ENCODE results near the gene PCDHGA5.
A peak's percentile ranks its signal among the peaks of the same experiment; 100 is the strongest.
"Not testable (repeated sequence)": the region's sequence is repeated elsewhere in the genome, so short reads cannot be mapped to it uniquely, and the experiment has no call there.

PCDHGA5 gene

DNA sequence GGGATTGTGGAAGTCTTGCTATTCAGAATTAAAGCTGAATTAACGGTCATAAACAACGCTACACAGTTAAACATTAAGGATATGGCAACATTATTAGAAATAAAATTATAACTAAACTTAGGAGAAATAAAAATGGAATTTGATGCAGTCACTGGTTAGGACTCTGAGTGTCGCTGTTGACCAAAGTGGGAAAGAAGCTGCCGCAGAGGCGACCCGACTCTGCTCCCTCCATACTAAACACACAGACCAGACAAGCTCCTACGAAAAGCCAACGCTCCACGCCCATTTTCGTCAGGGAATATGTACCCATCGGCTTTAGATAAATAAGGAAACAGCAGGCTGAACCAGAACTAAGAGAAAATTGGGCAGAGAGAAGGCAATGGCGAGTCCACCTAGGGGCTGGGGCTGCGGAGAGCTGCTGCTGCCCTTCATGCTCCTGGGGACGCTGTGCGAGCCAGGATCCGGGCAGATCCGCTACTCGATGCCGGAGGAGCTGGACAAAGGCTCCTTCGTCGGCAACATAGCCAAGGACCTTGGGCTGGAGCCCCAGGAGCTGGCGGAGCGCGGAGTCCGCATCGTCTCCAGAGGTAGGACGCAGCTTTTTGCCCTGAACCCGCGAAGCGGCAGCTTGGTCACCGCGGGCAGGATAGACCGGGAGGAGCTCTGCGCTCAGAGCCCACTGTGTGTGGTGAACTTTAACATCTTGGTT, at the start of gene PCDHGA5:
PCDHGA5 (plus strand) TSS at position 211 of the 709 bp plus-strand sequence; CDS start at position 380, 169 bp downstream.
- DNase-seq: no peak

DNA sequence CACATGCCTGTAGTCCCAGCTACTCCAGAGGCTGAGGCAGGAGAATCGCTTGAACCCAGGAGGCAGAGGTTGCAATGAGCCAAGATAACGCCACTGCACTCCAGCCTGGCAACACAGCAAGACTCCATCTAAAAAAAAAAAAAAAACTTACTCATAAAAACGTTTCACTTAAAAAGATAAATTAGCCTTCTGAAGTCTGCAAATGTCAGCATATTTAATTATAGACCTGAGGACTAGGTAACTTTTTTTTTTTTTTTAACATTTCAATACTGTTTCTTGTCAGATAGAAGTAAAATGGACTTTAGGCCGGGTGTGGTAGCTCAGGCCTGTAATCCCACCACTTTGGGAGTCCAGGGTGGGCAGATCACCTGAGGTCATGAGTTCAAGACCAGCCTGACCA, 47.0 kb upstream of the PCDHGA5 start:
- not testable (repeated sequence) for DNase-seq

DNA sequence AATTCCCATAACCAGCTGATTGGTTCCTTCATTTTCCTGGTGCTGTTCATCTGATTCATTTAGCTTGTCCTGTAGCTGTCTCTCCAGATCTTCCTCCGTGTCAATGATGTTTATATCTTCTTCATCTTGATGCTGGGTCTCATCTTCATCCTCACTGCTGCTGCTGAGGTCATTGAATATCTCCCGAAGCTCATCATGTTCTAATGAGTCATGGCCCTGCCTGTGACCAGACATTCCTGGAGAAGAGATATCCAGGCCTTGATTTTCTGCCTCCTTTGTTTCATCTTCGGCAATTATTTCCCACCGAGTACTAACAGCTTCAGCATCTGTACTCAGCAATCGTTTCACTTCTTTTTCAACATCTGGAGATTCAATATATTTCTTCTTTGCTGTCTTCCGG, 44.8 kb upstream of the PCDHGA5 start:
- DNase-seq: no peak

DNA sequence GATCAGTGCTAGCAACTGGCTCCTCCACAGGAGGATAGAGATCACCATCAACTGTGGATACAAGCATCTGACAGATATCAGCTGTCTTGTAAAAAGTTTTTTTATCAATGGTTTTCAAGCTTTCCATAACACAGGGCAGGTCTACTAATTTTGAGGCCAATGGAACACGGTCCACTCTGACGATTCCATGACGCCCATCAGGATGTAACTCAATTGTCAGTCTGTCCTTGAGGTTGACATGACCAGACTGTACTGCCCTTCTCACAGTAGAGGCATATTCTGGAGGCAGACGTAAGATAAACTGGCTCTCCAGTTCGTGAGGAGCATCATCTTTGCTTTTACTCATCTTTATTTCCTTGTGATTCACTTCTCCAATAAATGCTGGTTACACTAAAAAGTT, 44.3 kb upstream of the PCDHGA5 start:
- no peak for DNase-seq

DNA sequence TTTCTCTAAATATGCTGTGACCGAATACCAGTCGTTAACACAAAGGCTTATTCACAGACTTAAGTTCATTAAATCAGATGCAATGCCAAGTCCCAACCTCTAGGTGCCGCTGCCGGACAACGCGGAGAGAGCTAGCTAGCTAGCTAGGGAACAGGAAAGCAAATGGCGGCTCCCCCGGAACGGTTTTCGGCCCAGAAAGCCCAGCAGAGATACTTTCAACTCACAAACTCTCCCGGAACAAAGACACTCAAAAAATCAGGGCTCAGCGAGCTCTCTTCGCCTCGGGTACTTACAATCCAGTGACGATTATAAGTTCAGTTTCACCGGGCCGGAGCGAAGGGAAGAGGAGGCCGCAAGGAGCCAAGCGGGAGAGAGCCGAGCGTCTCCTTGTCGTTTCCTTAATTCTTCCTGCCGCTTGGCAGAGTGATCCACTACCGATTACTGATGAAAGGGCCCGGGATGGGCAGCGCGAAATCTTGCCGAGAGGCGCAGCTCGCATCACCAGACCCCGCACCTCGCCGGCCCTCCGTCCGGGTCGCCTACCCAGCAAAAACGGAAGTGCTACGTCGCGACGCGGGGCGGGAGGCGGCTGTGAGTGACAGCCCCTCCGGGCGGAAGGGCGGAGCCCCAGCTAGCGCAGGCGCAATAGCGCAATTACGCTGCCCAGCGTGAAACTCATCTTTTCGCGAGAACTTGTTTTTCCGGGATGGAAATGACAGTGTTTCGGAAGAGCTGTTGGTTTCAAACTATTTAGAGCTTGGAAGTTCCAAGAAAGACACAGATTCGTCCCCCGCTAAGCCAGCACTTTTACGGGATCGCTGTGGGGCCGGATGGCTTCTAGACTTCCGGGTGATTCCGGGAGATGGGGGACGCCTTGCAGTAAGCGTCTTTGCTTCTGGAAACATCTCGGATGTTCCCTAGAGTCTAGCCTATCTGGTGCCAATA, 43.5 kb upstream of the PCDHGA5 start, which contains the start of gene TAF7:
TAF7 (minus strand) TSS at position 560 of the 945 bp plus-strand sequence. CDS start 740 bp downstream, outside the sequence.
- DNase-seq: peak; percentile 95

DNA sequence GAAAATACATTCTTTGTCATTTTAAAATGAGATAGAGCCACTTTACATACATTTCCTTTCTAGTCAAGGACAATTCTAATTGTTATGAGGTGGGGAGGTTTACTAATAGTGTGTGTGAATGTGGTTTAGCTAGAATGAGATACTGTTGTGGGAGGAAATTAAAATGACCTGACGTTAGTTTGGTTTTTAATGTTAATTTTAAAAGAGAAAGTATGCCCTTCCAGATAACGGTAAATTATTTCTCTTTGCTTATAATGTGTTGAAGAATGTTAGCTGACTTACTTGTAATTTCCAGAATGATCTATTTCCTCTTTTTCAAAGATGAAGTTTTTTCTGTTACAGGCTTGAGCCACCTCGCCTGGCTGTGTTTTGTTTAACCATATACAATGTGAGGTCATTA, 41.7 kb upstream of the PCDHGA5 start:
- DNase-seq: no peak

DNA sequence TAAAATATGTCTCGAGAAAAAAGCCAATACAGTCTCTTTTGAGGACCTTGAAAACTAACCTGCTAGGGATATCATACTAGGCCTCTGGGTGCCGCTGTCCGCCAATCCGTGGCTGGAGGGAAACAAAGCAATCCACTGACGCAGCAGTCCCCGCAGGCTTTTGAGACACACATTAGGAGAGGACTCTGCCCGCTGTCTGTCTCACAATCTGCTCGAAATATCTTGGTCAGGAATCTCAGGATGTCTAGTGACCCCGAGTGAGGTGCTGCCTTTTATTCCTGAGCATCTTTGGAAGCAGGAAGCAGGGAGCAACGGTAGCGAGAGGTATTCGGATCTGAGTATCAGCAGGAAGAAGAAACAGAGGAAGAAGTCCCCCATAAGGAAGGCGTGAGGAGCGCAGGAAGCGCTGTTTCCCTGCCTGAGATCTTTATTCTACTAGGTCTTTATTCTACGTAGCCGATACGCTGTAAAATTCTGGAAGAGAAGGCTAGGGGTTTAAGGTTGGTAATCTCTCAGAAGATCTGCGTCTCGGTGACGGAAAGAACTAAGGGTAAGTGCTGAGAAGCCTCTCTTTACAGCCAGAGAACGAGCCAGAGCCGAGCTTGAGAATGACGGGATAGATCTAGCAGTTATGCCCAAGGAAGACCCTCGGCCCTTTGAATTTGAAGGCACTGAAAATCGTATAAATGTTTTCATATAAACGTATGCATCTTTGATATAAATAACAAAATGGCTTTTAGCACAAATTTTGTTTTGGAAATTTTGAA, 37.7 kb upstream of the PCDHGA5 start:
- peak; percentile 87 for DNase-seq

DNA sequence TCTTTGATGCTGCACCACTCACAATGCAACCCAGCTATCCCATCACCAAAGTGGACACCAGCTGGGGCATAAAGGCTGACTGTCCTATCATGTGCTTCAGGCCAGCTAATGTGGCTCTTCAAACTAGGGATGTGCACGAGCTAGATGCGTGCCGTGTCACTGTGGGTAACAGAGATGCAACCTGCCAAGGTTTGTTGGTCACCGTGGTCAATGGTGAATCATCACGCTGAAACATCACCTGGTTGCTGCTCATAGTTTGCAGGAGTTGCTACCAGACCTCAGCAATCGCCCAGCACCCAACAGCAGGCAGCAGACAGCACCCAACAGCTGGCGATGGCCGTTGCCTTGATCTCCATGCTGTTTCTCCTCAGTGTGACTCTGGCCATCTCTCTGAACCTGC, 35.7 kb upstream of the PCDHGA5 start:
- DNase-seq: no peak

DNA sequence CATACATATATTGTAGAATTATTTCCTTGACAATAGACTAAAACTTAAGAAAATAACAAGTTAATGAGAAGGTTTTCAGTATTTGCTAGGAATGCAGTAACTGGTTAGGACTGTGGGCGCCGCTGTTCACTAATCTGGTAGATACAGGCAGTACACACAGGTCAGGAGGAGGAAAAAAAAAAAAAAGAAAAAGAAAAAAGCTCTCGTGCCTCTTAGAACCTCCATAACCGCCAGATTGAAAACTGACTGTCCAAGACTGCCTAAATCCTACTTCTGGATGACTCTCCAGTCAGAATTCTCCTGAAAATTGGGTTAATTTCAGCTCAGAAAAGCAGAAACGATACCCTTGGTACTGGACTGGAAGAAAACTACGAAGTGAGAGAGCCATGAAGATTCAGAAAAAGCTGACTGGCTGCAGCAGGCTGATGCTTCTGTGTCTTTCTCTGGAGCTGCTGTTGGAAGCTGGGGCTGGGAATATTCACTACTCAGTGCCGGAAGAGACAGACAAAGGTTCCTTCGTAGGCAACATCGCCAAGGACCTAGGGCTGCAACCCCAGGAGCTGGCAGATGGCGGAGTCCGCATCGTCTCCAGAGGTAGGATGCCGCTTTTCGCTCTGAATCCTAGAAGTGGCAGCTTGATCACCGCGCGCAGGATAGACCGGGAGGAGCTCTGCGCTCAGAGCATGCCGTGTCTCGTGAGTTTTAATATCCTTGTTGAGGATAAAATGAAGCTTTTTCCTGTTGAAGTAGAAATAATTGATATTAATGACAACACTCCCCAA, 33.5 kb upstream of the PCDHGA5 start, which contains the start of gene PCDHGA1:
PCDHGA1 (plus strand) TSS at position 216 of the 782 bp plus-strand sequence.
- DNase-seq: peak; percentile 63

DNA sequence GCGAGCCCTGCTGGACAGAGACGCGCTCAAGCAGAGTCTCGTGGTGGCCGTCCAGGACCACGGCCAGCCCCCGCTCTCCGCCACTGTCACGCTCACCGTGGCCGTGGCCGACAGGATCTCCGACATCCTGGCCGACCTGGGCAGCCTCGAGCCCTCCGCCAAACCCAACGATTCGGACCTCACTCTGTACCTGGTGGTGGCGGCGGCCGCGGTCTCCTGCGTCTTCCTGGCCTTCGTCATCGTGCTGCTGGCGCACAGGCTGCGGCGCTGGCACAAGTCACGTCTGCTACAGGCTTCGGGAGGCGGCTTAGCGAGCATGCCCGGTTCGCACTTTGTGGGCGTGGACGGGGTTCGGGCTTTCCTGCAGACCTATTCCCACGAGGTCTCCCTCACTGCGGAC, 31.4 kb upstream of the PCDHGA5 start:
- DNase-seq: not testable (repeated sequence)

DNA sequence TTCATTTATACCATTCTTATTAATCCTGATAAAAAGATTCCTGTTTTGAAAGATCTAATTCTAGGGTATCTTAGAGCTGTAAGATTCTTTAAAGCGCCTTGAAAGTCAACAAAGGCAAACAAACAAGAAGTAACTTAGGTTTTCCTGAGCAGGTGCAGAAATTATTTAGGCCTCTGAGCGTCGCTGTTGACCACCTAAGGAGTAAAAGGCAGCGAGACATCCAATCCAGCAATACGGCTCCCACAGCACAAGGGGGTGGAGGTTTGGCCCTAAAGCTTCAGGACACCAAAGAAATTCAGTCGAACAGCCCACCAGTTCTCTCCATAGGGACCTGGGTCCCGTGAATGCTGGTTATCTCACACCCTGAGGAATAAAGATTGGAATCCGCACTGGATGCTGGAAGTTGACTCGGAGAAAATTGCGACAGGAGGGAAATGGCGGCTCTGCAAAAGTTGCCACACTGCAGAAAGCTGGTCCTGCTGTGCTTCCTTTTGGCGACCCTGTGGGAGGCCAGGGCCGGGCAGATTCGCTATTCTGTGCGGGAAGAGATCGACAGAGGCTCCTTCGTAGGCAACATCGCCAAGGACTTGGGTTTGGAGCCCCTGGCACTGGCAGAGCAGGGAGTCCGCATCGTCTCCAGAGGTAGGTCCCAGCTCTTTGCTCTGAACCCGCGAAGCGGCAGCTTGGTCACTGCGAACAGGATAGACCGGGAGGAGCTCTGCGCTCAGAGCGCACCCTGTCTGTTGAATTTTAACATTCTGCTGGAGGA, 25.2 kb upstream of the PCDHGA5 start, which contains the start of gene PCDHGA2:
PCDHGA2 (plus strand) TSS at position 223 of the 769 bp plus-strand sequence.
- DNase-seq: peak; percentile 65

DNA sequence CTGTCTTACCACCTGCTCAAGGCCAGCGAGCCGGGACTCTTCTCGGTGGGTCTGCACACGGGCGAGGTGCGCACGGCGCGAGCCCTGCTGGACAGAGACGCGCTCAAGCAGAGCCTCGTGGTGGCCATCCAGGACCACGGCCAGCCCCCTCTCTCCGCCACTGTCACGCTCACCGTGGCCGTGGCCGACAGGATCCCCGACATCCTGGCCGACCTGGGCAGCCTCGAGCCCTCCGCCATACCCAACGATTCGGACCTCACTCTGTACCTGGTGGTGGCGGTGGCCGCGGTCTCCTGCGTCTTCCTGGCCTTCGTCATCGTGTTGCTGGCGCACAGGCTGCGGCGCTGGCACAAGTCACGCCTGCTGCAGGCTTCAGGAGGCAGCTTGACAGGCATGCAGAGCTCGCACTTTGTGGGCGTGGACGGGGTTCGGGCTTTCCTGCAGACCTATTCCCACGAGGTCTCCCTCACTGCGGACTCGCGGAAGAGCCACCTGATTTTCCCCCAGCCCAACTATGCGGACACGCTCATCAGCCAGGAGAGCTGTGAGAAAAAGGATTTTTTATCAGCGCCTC, 23.1 kb upstream of the PCDHGA5 start:
- not testable (repeated sequence) for DNase-seq

DNA sequence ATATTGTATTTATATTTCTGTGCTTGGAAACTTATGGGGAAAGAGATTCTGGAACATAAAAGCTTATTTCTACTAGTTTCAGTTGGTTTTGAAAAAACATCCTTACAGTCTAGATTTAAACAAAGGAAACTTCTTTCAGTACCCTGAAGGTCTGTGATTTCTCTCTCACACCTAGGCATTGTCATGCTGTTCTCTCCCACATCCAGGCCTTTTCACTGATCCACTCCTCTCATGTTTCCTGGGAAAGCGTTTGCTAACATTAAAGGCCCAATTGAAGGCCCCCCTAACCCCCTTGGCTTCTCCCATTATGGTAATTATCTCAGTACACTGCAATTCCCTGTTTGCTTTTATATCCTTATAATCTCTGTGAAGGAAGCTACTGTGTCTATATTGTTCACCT, 21.2 kb upstream of the PCDHGA5 start:
- DNase-seq: no peak

DNA sequence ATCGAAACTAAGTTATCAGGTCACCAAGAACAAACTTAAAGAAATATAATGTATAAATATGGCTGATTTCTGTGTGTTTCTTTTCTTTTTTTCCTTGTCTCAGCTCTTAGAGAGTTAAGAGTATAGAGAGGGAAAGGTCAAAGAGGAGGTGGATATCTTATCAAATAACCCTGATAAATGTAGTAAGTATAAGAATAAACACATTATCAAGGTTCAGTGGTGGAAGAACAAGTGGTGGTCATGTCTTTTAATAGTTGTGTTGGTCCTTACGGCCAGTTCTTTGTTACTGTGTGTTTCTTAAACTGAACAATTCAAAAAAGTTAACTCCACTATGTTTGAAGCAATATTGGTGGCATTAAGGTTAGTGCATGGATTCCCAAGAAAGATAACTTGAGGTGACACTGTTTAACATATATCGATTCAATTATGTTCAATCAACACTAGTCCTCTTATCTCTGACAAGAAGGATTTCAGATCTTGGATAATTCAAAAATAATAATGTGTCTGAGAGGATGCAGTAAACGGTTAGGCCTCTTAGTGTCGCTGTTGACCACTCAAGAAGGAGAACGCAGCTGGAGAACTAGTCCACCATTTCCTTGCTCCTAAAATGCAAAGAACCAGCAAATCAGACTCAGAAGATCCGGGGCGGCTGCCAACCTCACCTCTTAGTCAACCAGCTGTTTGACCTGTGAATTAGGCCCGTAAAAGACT, 20.6 kb upstream of the PCDHGA5 start, which contains the start of gene PCDHGA3:
PCDHGA3 (plus strand) TSS at position 588 of the 711 bp plus-strand sequence. CDS start 205 bp downstream, outside the sequence.
- peak; percentile 41 for DNase-seq

DNA sequence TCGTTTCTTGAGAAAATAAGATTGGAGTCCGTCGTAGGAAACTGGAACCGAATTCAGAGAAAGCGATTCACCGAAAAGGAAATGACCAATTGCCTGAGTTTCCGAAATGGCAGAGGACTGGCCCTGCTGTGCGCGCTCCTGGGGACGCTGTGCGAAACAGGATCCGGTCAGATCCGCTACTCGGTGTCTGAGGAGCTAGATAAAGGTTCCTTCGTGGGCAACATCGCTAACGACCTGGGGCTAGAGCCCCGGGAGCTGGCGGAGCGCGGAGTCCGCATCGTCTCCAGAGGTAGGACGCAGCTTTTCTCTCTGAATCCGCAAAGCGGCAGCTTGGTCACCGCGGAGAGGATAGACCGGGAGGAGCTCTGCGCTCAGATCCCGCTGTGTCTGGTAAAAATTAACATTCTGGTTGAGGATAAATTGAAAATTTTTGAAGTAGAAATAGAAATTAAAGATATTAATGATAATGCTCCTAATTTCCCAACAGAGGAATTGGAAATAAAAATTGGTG, 20.0 kb upstream of the PCDHGA5 start:
- DNase-seq: no peak

DNA sequence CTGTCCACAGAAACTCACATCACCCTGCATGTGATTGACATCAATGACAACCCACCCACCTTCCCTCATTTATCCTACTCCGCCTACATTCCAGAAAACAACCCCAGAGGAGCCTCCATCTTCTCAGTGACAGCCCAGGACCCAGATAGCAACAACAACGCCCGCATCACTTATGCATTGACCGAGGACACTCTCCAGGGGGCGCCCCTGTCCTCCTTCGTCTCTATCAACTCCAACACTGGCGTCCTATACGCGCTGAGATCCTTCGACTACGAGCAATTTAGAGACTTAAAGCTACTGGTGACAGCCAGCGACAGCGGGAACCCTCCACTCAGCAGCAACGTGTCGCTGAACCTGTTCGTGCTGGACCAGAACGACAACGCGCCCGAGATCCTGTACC, 18.6 kb upstream of the PCDHGA5 start:
- no peak for DNase-seq

DNA sequence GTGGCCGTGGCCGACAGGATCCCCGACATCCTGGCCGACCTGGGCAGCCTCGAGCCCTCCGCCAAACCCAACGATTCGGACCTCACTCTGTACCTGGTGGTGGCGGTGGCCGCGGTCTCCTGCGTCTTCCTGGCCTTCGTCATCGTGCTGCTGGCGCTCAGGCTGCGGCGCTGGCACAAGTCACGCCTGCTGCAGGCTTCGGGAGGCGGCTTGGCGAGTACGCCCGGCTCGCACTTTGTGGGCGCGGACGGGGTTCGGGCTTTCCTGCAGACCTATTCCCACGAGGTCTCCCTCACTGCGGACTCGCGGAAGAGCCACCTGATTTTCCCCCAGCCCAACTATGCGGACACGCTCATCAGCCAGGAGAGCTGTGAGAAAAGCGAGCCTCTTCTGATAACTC, 17.9 kb upstream of the PCDHGA5 start:
- DNase-seq: not testable (repeated sequence)

DNA sequence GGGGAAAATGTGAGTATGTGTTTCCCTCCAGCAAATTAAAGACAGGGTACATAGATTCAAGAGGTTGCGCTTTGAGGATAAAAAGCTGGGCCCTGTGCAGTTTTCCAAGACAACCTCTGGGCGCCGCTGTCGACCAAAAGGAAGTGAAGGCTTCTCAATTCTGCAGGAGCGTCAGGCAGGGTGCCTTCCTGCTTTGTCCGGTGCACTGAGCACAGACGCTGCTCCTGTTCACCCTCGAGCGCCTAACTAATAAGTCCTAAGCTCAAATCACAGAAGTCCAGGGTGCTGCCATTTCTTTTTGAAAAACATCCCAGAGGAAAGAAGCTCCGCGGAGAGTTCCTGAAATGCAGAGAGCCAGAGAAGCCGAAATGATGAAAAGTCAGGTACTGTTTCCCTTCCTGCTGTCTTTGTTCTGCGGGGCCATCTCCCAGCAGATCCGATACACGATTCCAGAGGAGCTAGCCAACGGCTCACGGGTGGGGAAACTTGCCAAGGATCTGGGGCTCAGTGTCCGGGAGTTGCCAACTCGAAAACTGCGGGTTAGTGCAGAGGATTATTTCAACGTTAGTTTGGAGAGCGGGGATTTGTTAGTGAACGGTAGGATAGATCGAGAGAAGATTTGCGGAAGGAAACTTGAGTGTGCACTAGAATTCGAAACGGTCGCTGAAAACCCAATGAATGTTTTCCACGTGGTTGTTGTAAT, 13.9 kb upstream of the PCDHGA5 start, which contains the start of gene PCDHGB1:
PCDHGB1 (plus strand) TSS at position 183 of the 703 bp plus-strand sequence; CDS start at position 345, 162 bp downstream.
- peak; percentile 77 for DNase-seq

DNA sequence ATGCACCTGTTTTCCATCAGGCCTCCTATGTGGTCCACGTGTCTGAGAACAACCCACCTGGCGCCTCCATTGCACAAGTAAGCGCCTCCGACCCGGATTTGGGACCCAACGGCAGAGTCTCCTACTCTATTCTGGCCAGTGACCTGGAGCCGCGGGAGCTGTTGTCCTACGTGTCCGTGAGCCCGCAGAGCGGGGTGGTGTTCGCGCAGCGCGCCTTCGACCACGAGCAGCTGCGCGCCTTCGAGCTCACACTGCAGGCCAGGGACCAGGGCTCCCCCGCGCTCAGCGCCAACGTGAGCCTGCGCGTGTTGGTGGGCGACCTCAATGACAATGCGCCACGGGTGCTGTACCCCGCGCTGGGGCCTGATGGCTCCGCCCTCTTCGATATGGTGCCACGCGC, 12.4 kb upstream of the PCDHGA5 start:
- DNase-seq: no peak
